ENCODE results near the gene ENOX1. TPM values are rescaled to one million over a fixed set of nuclear protein-coding genes. Genes with fewer than 3 reads are reported as not detected.

The ENOX1 gene
- total RNA-seq, 2 donors from 2014 or later: 0.33 TPM; not detected in 1

- no peaks in the 10 kb centered on the region for H3K9me3 Mint-ChIP-seq
- Histone ChIP-seq H3K27ac (ENCODE audit: low read depth, low read length) (no peak overlapping the region), H3K9me3 (ENCODE audit: control insufficient read depth, low read length) (no peaks in the 10 kb centered on the region), H3K9ac (ENCODE audit: extremely low read depth, low read length, poor library complexity, severe bottlenecking) (no peak overlapping the region), H3K4me3 (ENCODE audit: low read length) (no peak overlapping the region), H3K4me1 (ENCODE audit: control insufficient read depth, insufficient read depth, low read length) (no peaks in the 10 kb centered on the region), H3K36me3 (ENCODE audit: control insufficient read depth, insufficient read depth, low read length) (no peaks in the 10 kb centered on the region), H3K27me3 (ENCODE audit: control insufficient read depth, insufficient read depth, low read length, poor library complexity, severe bottlenecking) (no peaks in the 10 kb centered on the region)
- no peaks in the 10 kb centered on the region for H3K4me1 Mint-ChIP-seq
- TF ChIP-seq CTCF (conservative IDR thresholded peaks at IDR 0.05): no peak
- 93% methylated on average over 2 of the region's 2 CpGs; no CpG with 5 or more reads in 1 of the 2 experiments for WGBS, 2 experiments (ENCODE audit: insufficient coverage in 1 of 2, insufficient read length in 1 of 2)
- no peak for DNase-seq
- H3K27ac Mint-ChIP-seq: no peak overlapping the region
- no peaks in the 10 kb centered on the region for H3K36me3 Mint-ChIP-seq (ENCODE audit: low read depth)
- no peaks in the 10 kb centered on the region for H3K27me3 Mint-ChIP-seq (ENCODE audit: insufficient read depth)
- H3K4me3 Mint-ChIP-seq: no peak overlapping the region
Measured at GRCh38 chr13:43293008-43293407, 493.8 kb downstream of the ENOX1 start.

- H3K9ac ChIP-seq (ENCODE audit: extremely low read depth, low read length, poor library complexity, severe bottlenecking): no peak overlapping the region
- no peaks in the 10 kb centered on the region for H3K4me1 ChIP-seq (ENCODE audit: control insufficient read depth, insufficient read depth, low read length)
- no peak for DNase-seq
- Mint-ChIP-seq H3K4me3 (no peak overlapping the region), H3K4me1 (no peaks in the 10 kb centered on the region), H3K9me3 (no peaks in the 10 kb centered on the region), H3K36me3 (ENCODE audit: low read depth) (no peaks in the 10 kb centered on the region), H3K27ac (no peak overlapping the region), H3K27me3 (ENCODE audit: insufficient read depth) (no peaks in the 10 kb centered on the region)
- no peaks in the 10 kb centered on the region for H3K36me3 ChIP-seq (ENCODE audit: control insufficient read depth, insufficient read depth, low read length)
- H3K4me3 ChIP-seq (ENCODE audit: low read length): no peak overlapping the region
- TF ChIP-seq CTCF (conservative IDR thresholded peaks at IDR 0.05): no peak
- no peak overlapping the region for H3K27ac ChIP-seq (ENCODE audit: low read depth, low read length)
- H3K9me3 ChIP-seq (ENCODE audit: control insufficient read depth, low read length): no peaks in the 10 kb centered on the region
- WGBS, 2 experiments (ENCODE audit: insufficient coverage in 1 of 2, insufficient read length in 1 of 2): 90 to 100% methylated on average over 1 to 4 of the region's 5 CpGs
- H3K27me3 ChIP-seq (ENCODE audit: control insufficient read depth, insufficient read depth, low read length, poor library complexity, severe bottlenecking): no peaks in the 10 kb centered on the region
Measured at GRCh38 chr13:43291287-43292060, 495.3 kb downstream of the ENOX1 start.

DNA sequence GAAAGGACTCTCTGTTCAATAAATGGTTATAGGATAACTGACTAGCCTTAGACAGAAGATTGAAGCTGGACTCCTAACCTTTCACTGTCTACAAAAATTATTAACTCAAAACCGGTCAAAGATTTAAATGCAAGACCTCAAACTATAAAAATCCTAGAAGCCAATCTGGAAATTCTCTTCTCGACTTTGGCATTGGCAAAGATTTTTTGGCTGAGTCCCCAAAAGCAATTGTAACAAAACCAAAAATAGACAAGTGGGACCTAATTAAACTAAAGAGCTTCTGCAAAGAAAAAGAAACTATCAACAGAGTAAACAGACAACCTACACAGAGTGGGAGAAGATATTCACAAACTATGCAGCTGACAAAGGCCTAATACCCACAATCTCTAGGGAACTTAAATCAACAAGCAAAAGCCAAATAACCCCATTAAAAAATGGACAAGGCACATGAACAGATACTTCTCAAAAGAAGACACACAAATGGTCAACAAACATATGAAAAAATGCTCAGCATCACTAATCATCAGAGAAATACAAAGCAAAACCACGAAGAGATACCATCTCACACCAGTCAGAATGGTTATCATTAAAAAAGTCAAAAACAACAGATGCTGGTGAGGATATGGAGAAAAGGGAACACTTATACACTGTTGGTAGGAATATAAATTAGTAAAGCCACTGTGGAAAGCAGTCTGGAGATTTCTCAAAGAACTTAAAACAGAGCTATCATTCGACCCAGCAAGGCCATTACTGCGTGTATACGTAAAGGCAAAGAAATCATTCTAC lies 497.1 kb downstream of the ENOX1 start:
- H3K4me3 Mint-ChIP-seq: no peak overlapping the region
- no peaks in the 10 kb centered on the region for H3K4me1 Mint-ChIP-seq
- no peaks in the 10 kb centered on the region for H3K36me3 Mint-ChIP-seq (ENCODE audit: low read depth)
- DNase-seq: no peak
- H3K9ac ChIP-seq (ENCODE audit: extremely low read depth, low read length, poor library complexity, severe bottlenecking): no peak overlapping the region
- H3K9me3 Mint-ChIP-seq: no peaks in the 10 kb centered on the region
- no peak overlapping the region for H3K4me3 ChIP-seq (ENCODE audit: low read length)
- 52 to 79% methylated on average over 3 to 6 of the region's 6 CpGs for WGBS, 2 experiments (ENCODE audit: insufficient coverage in 1 of 2, insufficient read length in 1 of 2)
- H3K27me3 Mint-ChIP-seq (ENCODE audit: insufficient read depth): no peaks in the 10 kb centered on the region
- no peaks in the 10 kb centered on the region for H3K36me3 ChIP-seq (ENCODE audit: control insufficient read depth, insufficient read depth, low read length)
- no peak for TF ChIP-seq CTCF (conservative IDR thresholded peaks at IDR 0.05)
- no peak overlapping the region for H3K27ac ChIP-seq (ENCODE audit: low read depth, low read length)
- H3K9me3 ChIP-seq (ENCODE audit: control insufficient read depth, low read length): no peaks in the 10 kb centered on the region
- no peak overlapping the region for H3K27ac Mint-ChIP-seq
- H3K4me1 ChIP-seq (ENCODE audit: control insufficient read depth, insufficient read depth, low read length): no peaks in the 10 kb centered on the region
- H3K27me3 ChIP-seq (ENCODE audit: control insufficient read depth, insufficient read depth, low read length, poor library complexity, severe bottlenecking): no peaks in the 10 kb centered on the region

Measured in endodermal cell (in vitro differentiated cells).